GM08714 (cell line): ENCODE data around the gene BLOC1S6.
"Not testable (repeated sequence)": the region's sequence is repeated elsewhere in the genome, so short reads cannot be mapped to it uniquely, and the experiment has no call there.

Experiments used
- H3K4me3 ChIP-seq: fragments of 200-500 bp; sonication (Bioruptor generic); 2 replicates; pipeline ENCODE4 v1.5.1; 2014; ENCODE audit warnings: mild to moderate bottlenecking, low read length, inconsistent platforms
- ZNF274 ChIP-seq: IDR thresholded peaks from 2 replicates; pipeline ENCODE4 v1.6.1; 2012; ENCODE audit warnings: mild to moderate bottlenecking, low read depth, low read length

Gene BLOC1S6

GRCh38 chr15:45641999-45642932 is 55.1 kb downstream of the BLOC1S6 start:
- no peak overlapping the region for H3K4me3 ChIP-seq
- TF ChIP-seq ZNF274, result no peak

- no peak overlapping the region for H3K4me3 ChIP-seq
- TF ChIP-seq ZNF274, result no peak
These were observed 57.3 kb downstream of the BLOC1S6 start for GRCh38 chr15:45644437-45644836.

DNA sequence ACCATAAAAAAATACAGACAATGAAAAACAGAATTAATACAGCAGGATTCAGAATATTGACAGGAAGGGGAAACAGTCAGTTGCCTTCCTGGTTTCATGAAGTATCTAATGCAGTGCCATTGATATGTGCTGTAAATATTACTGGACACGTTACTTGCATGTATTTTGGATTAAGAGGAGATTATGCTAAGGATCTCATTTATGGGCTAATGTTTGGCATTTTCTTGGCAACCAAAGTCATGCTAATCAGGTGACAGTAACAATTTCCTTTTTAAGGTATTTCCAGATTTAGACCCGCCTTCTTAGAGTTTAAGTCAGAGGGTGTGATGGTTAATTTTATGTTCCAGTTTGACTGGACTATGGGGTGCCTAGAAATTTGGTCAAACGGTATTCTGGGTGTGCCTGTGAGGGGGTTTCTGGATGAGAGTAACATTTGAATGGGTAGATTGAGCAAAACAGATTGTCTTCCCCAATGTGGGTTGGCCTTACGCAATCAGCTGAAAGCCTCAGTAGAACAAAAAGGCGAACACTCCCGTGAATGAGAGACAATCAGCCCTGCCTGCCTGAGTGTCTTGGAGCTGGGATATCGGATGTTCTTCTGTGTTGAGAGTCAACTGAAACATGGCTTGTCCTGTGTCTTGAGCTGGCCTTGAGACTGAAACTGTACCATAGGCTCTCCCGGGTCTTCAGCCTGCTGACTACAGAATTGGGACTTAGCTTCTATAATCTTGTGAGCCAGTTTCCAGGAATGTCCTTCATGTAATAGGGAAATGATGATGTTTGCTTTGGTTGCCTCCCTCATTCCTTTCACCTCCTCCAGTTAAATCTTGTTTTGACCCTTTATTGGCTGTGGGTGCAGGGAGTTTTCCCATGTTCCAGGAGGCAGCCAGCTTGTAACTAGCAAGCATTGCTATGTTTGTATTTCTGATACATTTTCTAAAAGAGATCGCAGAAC is 58.1 kb downstream of the BLOC1S6 start:
- no peak overlapping the region for H3K4me3 ChIP-seq
- no peak for TF ChIP-seq ZNF274

- TF ChIP-seq ZNF274, result no peak
These were observed 59.0 kb downstream of the BLOC1S6 start for GRCh38 chr15:45646220-45646619.

GRCh38 chr15:45647828-45648227 is 60.6 kb downstream of the BLOC1S6 start:
- TF ChIP-seq ZNF274, result no peak
- H3K4me3 ChIP-seq, result no peak overlapping the region

More at GRCh38 chr15:45646220-45646619, 59.0 kb downstream of the BLOC1S6 start:
- no peak overlapping the region for H3K4me3 ChIP-seq

- no peak overlapping the region for H3K4me3 ChIP-seq
These were observed 61.5 kb downstream of the BLOC1S6 start for GRCh38 chr15:45648521-45649200.

GRCh38 chr15:45650007-45650406 is 62.8 kb downstream of the BLOC1S6 start:
- not testable (repeated sequence) for H3K4me3 ChIP-seq

More at GRCh38 chr15:45648521-45649200, 61.5 kb downstream of the BLOC1S6 start:
- TF ChIP-seq ZNF274, result no peak

DNA sequence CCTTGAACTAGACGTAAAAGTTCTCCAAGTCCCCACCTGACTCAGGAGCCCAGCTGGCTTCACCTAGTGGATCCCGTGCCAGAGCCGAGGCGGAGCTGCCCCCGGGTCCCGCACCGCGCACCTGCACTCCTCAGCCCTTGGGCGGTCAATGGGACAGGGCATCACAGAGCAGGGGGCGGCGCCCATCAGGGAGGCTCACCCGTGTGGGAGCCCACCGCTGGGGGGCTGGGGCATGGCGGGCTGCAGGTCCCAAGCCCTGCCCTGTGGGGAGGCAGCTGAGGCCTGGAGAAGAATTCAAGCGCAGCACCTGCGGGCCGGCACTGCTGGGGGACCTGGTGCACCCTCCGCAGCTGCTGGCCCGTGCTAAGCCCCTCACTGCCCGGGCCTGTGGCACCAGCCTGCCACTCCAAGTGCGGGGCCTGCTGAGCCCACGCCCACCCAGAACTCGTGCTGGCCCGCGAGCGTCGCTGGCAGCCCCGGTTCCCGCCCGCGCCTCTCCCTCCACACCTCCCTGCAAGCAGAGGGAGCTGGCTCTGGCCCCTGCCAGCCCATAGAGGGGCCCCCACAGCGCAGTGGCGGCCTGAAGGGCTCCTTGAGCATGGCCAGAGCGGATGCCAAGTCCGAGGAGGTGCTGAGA is 63.8 kb downstream of the BLOC1S6 start:
- TF ChIP-seq ZNF274, result no peak

DNA sequence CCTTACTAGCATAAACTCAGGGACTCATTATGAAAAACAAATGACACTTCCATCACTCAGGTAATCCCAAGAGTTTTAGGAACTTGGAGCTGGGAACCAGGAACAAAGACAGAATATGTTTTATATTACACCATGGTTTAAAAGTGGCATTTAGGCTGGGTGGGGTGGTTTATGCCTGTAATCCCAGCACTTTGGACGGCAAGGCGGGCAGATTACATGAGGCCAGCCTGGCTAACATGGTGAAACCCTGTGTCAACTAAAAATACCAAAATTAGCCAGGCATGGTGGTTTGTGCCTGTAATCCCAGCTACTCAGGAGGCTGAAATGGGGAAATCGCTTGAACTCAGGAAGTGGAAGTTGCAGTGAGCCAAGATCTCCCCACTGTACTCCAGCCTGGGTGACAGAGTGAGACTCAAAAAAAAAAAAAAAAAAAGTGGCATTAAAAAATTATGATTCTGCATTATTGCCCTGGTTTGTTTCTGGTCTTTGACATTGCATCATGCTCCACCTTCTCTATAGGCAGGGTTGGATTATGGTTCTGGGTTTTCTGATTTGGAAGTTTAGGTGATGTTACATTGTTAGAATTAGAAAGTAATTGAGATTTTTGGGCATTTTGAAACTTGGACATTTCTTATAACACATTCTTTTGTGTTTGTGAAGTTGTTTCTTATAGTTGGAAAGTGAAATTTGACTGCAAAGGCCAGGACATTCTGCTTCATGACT is 66.7 kb downstream of the BLOC1S6 start:
- H3K4me3 ChIP-seq, result no peak overlapping the region
- no peak for TF ChIP-seq ZNF274

More for the DNA sequence above, 63.8 kb downstream of the BLOC1S6 start:
- H3K4me3 ChIP-seq, result no peak overlapping the region

DNA sequence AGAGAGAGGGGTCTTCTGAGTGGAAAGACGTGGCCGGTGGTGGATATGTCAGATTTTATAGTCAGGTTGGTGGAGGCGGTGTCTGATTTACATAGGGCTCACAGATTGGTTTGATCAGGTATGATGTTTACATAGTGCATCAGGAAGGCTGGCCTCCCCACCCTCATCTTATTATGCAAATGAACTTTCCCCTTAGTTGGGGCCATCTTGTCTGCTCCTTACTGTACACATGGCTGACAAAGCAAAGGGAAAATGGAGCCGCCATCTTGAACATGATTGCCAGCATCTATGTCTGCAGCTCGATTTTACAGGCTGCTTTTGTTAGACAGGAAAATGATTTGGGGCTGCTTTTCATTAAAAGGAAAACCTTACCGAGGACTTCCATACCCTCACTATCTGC is 67.6 kb downstream of the BLOC1S6 start:
- no peak overlapping the region for H3K4me3 ChIP-seq
- no peak for TF ChIP-seq ZNF274

- H3K4me3 ChIP-seq, result no peak overlapping the region
- TF ChIP-seq ZNF274, result no peak
These were observed 70.1 kb downstream of the BLOC1S6 start for GRCh38 chr15:45657254-45657653.

- TF ChIP-seq ZNF274, result no peak
- no peak overlapping the region for H3K4me3 ChIP-seq
These were observed 70.8 kb downstream of the BLOC1S6 start for GRCh38 chr15:45657764-45658545.
